Inflammatory macrophage treated with lipopolysaccharide for 1 hour (primary cell): ENCODE measurements around the gene PPARA.

Experiments
- DNase-seq, 2 donors: peaks; one replicate each; pipeline ENCODE4 v3.0.0-alpha.2; 2020 to 2022

The PPARA gene

GRCh38 chr22:46146329-46146728, 4.0 kb upstream of the PPARA start:
- no peak for DNase-seq

- DNase-seq: no peak
Observed at GRCh38 chr22:46147061-46147460, 3.3 kb upstream of the PPARA start.

DNA sequence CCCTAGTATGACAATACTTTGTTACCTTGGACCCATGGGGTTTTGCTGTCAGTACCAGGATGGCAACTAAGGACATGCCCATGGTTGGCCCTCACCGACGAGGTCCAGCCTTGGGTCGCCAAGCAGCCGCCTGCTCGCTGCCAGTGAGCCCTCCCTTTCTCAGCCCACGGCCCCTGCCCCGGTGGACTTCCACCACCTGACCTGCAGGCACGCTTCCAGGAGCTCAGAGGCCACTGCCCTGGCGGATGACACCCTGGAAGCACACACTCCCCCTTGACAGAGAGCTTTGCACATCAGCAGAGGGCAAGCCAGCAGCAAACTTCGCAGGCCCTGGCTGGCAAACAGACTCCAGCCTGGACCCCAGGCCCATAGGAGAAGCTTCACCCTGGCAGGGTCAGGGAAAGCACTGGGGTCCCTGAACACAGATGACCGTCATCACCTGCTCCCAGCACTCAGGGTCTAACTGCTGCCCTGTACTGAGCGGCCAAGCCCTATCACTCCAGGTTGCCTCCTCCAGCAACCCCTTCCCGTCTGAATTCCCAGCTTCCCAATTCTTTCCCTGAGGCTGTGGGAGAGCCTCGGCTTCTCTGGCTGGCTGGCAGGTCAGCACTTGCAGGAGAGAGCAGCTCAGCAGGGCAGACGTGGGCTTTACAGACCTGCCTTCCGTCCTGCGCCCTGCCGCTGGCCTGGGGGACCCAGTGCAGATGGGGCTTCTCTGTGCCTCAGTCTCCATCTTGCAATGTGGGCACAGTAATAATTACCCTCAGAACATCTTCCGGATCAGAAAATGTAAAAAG, 2.7 kb upstream of the PPARA start:
- DNase-seq: no peak

DNA sequence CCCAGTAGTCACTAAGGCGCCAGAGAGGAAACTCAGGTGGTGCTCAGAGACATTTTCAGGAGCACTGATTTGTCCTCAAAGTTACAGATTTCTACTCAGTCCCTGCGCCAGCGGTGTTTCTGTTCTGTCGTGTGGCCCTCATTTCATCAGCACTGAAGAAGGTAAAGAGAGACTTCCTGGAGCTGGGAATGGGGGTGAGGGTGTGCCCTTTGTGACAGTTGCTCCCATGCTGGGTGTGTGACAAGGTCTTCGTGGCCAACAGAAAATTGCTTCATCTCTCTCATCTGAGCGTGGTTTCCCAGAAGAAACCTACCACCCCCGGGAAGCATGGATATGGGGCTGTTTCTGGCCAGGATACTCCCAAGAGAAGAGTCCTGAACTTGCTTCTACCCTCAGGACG, 2.0 kb upstream of the PPARA start:
- DNase-seq: peak in 1 of 2 donors; percentile 19

- peak in 1 of 2 donors; percentile 3 for DNase-seq
Observed at GRCh38 chr22:46148816-46149511, 1.4 kb upstream of the PPARA start.

- DNase-seq: no peak
Observed at GRCh38 chr22:46149512-46150033, 753 bp upstream of the PPARA start.

DNA sequence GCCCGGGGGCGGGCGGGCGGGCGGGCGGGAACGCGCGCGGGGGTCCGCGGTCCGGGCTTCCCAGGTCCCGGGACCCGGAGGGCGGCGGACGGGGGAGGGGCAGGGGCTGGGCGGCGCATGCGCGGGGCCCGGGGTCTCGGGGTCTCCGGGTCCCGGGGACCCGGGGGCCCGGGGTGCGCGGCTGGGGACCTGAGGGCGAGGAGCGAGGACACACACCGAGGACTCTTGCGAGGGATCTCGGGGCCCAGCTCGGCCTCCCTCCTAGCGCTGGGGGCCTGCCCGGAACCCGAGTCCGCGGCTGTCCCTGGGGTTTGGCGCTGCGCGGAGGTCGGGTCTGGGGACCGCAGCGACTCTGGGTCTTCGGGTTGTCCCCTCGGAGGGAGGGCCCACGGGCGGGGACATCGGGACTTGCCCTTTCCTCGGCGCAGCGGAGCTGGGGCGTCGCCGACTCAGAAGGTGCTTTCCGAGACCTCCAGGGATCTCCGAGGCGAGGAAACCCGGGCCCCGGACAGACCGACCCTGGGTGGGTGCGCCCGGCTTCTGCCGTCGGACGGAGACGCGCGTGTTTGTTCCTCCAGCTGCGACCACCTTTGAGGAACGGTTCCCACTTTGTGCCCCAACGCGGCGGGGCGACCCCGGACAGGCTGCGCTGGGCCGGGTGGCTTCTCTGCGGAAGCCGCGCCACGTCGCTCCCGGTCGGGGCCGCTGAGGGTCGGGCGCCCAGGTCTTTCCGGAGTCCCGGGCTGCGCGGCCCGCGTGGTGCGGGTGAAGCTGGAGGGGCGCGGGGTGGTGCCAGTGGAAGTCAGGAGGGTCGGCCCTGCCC, 540 bp downstream of the PPARA start:
- DNase-seq: peak; percentile 45 to 79

DNA sequence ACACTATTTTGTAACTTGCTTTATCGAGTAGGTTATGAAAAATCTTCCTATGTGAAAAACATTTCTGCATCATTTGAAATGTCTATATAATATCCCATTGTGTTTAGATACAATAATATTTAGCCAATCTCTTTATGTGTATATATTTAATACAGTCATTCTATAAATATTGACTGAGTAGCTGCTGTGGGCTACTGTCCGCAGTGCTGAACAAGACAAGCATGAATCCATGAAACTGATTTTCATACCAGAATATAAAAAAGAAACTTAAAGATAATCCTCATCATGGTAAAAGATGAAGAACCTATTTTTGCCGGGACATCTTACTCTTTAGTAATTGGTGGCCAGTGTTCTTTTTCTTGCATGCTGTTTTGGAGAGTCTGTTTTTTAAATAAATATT, 3.6 kb downstream of the PPARA start:
- DNase-seq: no peak

GRCh38 chr22:46156031-46156430, 5.7 kb downstream of the PPARA start:
- DNase-seq: no peak

GRCh38 chr22:46158283-46158682, 8.0 kb downstream of the PPARA start:
- DNase-seq: no peak

- no peak for DNase-seq
Observed at GRCh38 chr22:46159212-46159611, 8.9 kb downstream of the PPARA start.

- no peak for DNase-seq
Observed at GRCh38 chr22:46159777-46160176, 9.5 kb downstream of the PPARA start.

- no peak for DNase-seq
Observed at GRCh38 chr22:46162285-46162684, 12.0 kb downstream of the PPARA start.

DNA sequence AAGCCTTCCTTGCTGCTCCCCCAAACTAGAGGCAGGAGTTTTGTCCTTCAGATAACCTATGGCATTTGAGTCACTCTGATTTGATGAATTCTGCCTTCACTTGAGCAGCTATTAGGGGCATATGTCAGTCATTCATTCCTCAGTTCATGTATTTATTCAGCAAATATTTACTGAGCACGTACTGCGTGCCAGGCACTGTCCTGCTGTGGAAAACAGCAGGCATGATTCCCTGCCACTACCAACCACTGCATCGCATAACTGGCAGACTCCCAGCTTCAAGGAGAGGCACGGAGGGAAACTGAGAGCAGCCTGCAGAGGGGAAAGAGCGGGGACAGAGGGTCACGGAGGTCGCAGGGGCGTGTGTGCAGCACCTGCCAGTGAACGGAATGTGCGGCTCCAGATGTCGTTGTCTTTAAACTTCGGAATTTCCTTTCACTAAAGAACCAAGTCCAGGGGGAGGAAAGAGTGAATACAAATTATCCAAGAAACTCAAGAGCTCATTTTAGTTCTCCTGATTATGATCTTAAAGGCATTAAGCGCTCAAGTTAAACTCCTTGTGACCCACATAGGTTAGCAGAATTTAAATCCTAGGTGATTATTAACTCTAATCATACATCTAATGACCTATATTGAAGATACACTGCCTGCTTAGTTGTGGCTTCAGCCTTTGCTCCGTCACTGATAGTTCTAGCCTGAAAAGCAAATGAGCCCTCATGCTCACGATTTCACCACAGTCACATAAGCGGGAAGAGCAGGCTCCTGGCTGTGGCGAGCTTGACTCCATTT, 12.6 kb downstream of the PPARA start:
- DNase-seq: no peak

DNA sequence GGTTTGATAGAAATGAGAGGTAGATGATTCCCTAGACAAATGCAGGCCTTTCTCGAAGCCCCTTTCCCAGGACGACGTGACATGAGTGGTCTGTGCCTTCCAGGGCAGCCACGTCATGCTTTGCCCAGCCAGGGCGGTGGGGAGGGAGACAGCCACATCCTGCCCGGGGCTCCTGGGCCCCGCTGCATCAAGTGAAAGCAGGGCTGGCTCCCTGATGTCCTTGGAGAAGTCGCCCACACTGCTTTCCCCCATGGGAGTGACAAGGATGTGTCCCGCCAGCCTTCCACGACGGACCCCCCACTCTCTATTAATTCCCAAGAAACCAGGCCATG, 13.2 kb downstream of the PPARA start:
- no peak for DNase-seq

DNA sequence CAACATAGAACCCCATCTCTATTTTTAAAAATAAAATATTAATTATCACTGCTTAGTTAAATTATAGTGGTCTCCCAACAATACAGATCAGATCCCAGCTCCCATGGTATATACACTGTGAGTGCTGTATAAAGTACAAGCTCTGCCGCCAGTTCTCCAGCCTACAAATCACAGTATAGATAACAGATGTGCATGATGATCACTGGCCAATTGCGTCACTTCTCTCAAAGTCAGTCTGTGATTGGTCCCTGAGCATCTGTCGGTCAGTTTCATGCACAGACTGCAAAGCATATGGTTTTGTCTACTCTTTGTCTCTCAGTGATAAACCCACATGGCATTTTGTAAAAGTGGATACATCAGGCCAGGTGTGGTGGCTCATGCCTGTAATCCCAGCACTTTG, 15.7 kb downstream of the PPARA start:
- no peak for DNase-seq

GRCh38 chr22:46169628-46170027, 19.3 kb downstream of the PPARA start:
- DNase-seq: no peak

GRCh38 chr22:46171940-46172339, 21.6 kb downstream of the PPARA start:
- DNase-seq: no peak

GRCh38 chr22:46172522-46173110, 22.3 kb downstream of the PPARA start:
- DNase-seq: no peak

DNA sequence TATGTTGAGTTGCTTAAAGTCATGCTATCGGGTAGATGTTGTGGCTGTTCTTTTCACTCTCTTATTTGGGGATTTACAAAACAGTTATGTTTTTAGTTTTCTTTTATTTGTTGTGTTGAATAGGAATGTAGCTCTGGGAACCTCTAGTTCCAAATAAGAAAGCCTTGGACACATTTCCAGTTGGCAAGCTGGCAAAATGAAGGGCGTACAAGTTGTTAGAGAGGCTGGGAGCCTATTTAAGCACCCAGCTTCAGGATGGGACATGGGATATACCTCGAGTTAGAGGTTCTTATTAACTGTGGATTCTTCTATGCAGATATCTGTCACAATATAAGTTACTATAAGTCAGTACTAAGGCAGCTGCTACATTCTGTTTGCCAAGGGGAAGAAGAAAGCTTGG, 22.8 kb downstream of the PPARA start:
- no peak for DNase-seq

DNA sequence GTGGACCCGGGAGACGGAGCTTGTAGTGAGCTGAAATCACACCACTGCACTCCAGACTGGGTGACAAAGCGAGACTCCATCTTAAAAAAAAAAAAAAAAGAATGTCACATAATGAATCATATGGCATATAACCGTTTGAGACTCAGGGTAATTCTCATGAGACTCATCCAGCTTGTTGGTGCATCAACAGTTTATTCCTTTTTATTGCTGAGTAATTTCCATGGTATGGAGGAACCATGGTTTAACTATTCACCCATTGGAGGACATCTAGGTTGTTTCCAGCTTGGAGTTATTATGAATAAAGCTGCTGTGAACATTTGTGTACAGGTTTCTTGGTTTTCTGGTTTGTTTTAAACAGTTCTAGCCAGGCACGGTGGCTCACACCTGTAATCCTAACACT, 25.3 kb downstream of the PPARA start:
- DNase-seq: no peak

DNA sequence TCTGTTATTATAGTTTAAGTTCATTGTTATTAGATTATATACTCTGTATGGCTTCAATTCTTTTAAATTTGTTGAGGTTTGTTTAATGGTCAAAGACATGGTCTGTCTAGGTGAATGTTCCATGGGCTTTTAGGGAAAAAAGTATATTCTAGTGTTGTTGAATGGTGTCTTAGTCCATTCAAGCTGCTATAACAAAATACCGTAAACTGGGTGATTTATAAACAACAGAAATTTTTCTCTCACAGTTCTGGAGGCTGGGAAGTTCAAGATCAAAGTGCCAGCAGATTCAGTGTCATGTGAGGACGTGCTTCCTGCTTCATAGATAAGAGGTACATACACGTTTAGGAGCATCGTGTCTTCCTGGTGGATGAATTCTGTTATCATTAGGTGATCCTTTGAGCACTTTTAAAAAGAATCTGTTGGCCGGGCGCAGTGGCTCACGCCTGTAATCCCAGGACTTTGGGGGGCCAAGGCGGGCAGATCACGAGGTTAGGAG, 26.2 kb downstream of the PPARA start:
- no peak for DNase-seq
